Pancreas (tissue), 10 donors: ENCODE results near the gene ARMC12. TPM values are rescaled to one million over a fixed set of nuclear protein-coding genes. Genes with fewer than 3 reads are reported as not detected.
A peak's percentile ranks its signal among the peaks of the same experiment; 100 is the strongest.

Experiments
- ATAC-seq, 4 donors: fragments of 200-7000 bp; cut with Tn5 transposase; one replicate each; pipeline versions ENCODE4 v1.8.0 to v1.9.1; 2020; ENCODE audit warnings: mild to moderate bottlenecking in 4 of 4, moderate library complexity in 4 of 4
- DNase-seq, 6 donors: peaks; one replicate each; pipeline ENCODE4 v3.0.0-alpha.2; 2020
- FAIRE-seq: peaks from 2 replicates; lab custom pipeline; 2012; peaks lifted over from hg19 to GRCh38; lab: Jason Lieb, UNC
- H3K27ac ChIP-seq, 4 donors: fragments of 200-600 bp; sonication (generic); 1 replicate in 3 of 4; 2 replicates in 1 of 4; pipeline versions ENCODE4 v1.5.0 to v1.8.0; 2020
- H3K27me3 ChIP-seq, 4 donors: fragments of 200-600 bp; one replicate each; pipeline ENCODE4 v1.8.0; 2021
- H3K36me3 ChIP-seq, 3 donors: fragments of 200-600 bp; sonication (generic) in 1 of 3; one replicate each; pipeline versions ENCODE4 v1.5.0 to v1.8.0; 2020 to 2021
- H3K4me1 ChIP-seq, 3 donors: fragments of 200-600 bp; one replicate each; pipeline ENCODE4 v1.8.0; 2021
- H3K4me3 ChIP-seq, 4 donors: fragments of 200-600 bp; sonication (generic) in 2 of 4; one replicate each; pipeline versions ENCODE4 v1.5.0 to v1.8.0; 2020 to 2021
- H3K9me3 ChIP-seq, 4 donors: fragments of 200-600 bp; one replicate each; pipeline ENCODE4 v1.8.0; 2021
- WGBS, 2 donors: extraction: QIAGEN DNeasy Blood & Tissue Kit; methylation state at CpG; one replicate each; pipeline ENCODE4 v1.1.7; 2013; 5-methylcytosine and 5-hydroxymethylcytosine counted together
- intact Hi-C, 3 donors: fragments of 100-400 bp; cut with DNase I; formaldehyde crosslinking; loops; one replicate each; pipeline versions ENCODE4 v1.11.1 to v1.14.2; 2022
- polyA plus RNA-seq, 2 donors: library from polyadenylated mRNA; stranded (reverse); fragments of 200-250 nt; gene quantifications; one replicate each; pipeline ENCODE4 v1.2.3, GENCODE V29; 2013
- total RNA-seq, 6 donors: library from RNA; stranded (reverse); fragmentation: NEBNext Ultra II Directional in 4 of 6; extraction: Animal tissue kit (Norgen Biotek cat#: 25700) in 4 of 6; gene quantifications; one replicate each; pipeline versions ENCODE4 v1.2.1 to v1.2.4, GENCODE V29; 2021 to 2023
- TF ChIP-seq, protein P1 (sequence below), 4 donors: fragments of 200-600 bp; sonication (generic) in 3 of 4; IDR thresholded peaks; one replicate each; pipeline versions ENCODE4 v1.5.0 to v1.8.0; 2021; ENCODE audit warnings: antibody characterized with exemption in 4 of 4
- donor health status: healthy with polysubstance abuse.
- donor health status: DM: no; HTN: no; CAD: no; lungs with moderate emphysema.
- donor health status: DM: no; HTN: no; CAD: no.
- donor health status: control.
- donor health status: control.
- donor health status: Bipolar disorder and iron deficiency.
- donor health status: DM: yes; HTN: yes; CAD: no.
- donor health status: DM: no; HTN: no; CAD: no.
- donor health status: DM: no; HTN: no; CAD: no.
- donor health status: DM: yes; HTN: yes; CAD: no.

ARMC12 gene
- total and polyA plus RNA-seq, 8 donors = 0.12 to 2.6 (median 0.57) TPM

DNA sequence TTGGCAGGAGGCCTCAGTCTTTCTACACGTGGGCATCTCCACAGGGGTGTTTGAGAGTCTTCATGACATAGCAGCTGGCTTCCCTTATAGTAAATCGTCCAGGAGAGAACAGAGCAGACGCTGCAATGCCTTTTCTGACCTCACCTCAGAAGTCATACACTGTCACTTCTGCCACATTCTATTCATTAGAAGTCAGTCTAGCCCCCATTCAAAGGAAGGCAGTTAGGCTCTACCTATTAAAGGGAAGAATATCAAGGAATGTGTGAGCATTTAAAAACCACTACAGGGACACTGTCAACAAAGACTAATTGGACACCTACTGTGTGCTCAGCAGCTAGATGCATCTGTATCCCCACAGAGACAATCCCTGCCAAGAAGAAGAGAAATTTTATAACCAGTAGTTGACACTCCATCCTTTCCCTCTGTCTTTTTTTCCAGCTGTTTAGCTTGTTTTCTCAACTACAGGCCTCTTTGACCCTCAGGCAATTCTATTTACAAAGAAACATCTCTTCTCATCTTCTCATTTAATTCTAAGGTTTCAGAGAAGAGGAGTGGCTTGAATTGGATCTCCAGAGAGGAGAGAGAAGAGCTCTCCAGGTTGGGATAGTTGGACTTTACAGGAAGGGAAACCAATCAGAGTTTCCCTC lies 18.6 kb downstream of the ARMC12 start:
- Histone ChIP-seq H3K4me1 (peaks cover 0 to 5% (median 0%) of the 10 kb centered on the region in 3 donors), H3K36me3 (no peaks in the 10 kb centered on the region), H3K27ac (peak overlapping the region in 2 of 4 donors; percentile 31 to 58), H3K4me3 (no peak overlapping the region), H3K9me3 (no peaks in the 10 kb centered on the region), H3K27me3 (no peaks in the 10 kb centered on the region)
- FAIRE-seq = no peak
- 57 to 61% methylated on average over 3 of the region's 3 CpGs for WGBS, 2 donors
- intact Hi-C loops = no loop called here
- TF ChIP-seq, protein P1, sequence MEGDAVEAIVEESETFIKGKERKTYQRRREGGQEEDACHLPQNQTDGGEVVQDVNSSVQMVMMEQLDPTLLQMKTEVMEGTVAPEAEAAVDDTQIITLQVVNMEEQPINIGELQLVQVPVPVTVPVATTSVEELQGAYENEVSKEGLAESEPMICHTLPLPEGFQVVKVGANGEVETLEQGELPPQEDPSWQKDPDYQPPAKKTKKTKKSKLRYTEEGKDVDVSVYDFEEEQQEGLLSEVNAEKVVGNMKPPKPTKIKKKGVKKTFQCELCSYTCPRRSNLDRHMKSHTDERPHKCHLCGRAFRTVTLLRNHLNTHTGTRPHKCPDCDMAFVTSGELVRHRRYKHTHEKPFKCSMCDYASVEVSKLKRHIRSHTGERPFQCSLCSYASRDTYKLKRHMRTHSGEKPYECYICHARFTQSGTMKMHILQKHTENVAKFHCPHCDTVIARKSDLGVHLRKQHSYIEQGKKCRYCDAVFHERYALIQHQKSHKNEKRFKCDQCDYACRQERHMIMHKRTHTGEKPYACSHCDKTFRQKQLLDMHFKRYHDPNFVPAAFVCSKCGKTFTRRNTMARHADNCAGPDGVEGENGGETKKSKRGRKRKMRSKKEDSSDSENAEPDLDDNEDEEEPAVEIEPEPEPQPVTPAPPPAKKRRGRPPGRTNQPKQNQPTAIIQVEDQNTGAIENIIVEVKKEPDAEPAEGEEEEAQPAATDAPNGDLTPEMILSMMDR (IDR thresholded peaks at IDR 0.05) = no peak
- no peak for DNase-seq
- peak; percentile 18 to 44 (median 24) for ATAC-seq

DNA sequence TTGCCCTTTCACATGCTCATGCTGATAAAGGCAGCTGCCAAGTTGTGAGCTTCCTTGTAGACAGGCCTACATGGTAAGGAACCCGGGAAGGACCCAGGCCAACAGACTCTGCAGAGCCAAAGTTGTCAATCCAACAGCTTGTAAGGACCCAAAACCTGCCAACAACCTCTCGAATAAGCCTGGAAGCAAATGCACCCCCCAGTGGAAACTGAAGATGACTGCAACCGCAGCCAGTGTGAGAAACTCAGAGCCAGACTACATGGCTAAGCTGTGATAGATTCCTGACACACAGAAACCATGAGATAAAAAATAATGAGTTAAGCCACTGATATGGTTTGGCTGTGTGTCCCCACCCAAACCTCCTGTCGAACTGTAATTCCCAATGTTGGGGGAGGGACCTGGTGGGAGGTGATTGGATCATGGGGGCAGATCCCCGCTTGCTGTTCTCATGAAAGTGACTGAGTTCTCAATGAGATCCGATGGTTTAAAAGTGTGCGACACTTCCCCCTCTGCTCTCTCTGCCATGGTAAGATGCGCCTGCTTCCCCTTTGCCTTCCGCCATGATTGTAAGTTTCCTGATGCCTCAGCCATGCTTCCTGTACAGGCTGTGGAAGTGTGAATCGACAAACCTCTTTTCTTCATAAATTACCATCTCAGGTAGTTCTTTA lies 20.8 kb downstream of the ARMC12 start:
- 55 to 57% methylated on average over 10 of the region's 10 CpGs for WGBS, 2 donors
- H3K36me3 ChIP-seq = no peaks in the 10 kb centered on the region
- TF ChIP-seq, protein P1 (IDR thresholded peaks at IDR 0.05) = peak in 1 of 4 donors; percentile 10
- peak in 1 of 6 donors; percentile 19 for DNase-seq
- H3K27me3 ChIP-seq = no peaks in the 10 kb centered on the region
- intact Hi-C loops = no loop called here
- H3K9me3 ChIP-seq = no peaks in the 10 kb centered on the region
- no peak overlapping the region for H3K27ac ChIP-seq
- ATAC-seq = peak in 3 of 4 donors; percentile 8 to 58 (median 27)
- no peak overlapping the region for H3K4me3 ChIP-seq
- H3K4me1 ChIP-seq = peaks cover 0 to 5% (median 0%) of the 10 kb centered on the region in 3 donors
- no peak for FAIRE-seq

DNA sequence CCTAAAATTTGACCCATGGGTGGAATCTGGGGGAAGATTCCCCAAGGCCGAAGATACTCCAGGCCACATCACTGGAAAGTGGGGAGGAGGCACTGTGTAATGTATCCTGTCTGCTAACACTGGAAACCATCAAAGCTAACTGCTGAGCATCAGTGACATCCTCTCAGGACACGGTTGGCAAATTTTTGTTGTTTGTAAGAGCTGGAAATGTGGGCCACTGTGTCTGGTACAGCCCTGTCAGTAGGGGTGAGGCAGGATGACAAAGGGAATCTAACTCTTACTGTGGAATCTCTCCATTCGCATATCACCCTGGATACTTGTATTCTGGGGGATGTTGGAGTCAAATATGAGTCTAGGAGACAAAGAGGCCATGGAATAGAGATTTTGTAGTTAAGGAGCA lies 22.6 kb downstream of the ARMC12 start:
- H3K27ac ChIP-seq = no peak overlapping the region
- H3K4me1 ChIP-seq = peaks cover 0 to 3% (median 0%) of the 10 kb centered on the region in 3 donors
- DNase-seq (no peak), FAIRE-seq (no peak), ATAC-seq (no peak)
- no peak overlapping the region for H3K4me3 ChIP-seq
- 77 to 78% methylated on average over 3 of the region's 3 CpGs for WGBS, 2 donors
- TF ChIP-seq, protein P1 (IDR thresholded peaks at IDR 0.05) = no peak
- no peaks in the 10 kb centered on the region for H3K27me3 ChIP-seq
- H3K9me3 ChIP-seq = no peaks in the 10 kb centered on the region
- no peaks in the 10 kb centered on the region for H3K36me3 ChIP-seq
- intact Hi-C loops = no loop called here

DNA sequence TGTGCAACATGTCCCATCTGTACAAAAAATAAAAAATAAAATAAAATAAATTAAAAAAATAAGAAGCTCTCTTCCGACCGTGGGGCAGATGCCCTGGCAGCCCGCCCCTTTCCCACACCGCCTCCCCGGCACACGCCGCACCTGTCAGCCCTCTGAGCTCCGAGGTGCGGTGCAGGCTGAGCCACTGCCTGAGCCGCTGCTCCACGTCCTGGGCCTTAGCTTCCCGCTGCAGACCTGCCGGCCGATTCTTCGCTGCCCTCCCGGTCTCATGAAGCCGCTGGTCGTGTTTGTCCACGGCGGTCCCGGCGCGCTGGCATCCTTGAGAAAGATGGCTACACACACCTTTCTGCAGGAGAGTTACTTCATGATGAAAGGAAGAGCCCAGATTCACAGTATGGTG lies 28.9 kb downstream of the ARMC12 start:
- Histone ChIP-seq H3K9me3 (no peaks in the 10 kb centered on the region), H3K36me3 (no peaks in the 10 kb centered on the region), H3K27me3 (no peaks in the 10 kb centered on the region), H3K4me1 (no peaks in the 10 kb centered on the region), H3K4me3 (no peak overlapping the region), H3K27ac (no peak overlapping the region)
- TF ChIP-seq, protein P1 (IDR thresholded peaks at IDR 0.05) = no peak
- 61 to 83% methylated on average over 23 of the region's 23 CpGs for WGBS, 2 donors
- DNase-seq (no peak), FAIRE-seq (no peak), ATAC-seq (no peak)
- intact Hi-C loops = no loop called here

DNA sequence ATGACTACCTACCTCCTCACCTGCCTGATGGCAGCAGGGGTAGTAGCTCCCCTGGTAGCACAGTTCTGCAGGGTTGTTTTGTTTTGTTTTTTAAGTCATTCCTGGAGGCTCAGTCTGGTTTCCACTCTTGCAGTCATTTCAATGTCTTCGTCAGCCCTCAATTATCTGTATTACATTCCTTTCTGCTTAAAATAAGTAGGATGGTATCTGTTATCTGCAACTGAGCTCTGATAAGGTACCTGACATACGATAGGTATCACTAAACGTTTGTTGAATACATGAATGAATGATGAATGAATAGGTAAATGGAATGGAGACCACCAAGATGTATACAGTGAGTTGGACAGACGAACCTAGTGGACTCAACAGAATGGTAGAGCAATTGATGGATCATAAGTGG lies 32.4 kb downstream of the ARMC12 start:
- ATAC-seq (no peak), FAIRE-seq (no peak), DNase-seq (no peak)
- no peaks in the 10 kb centered on the region for H3K27me3 ChIP-seq
- intact Hi-C loops = no loop called here
- no peaks in the 10 kb centered on the region for H3K36me3 ChIP-seq
- no peaks in the 10 kb centered on the region for H3K9me3 ChIP-seq
- WGBS, 2 donors = 59 to 62% methylated on average over 4 of the region's 4 CpGs
- no peak overlapping the region for H3K27ac ChIP-seq
- no peak overlapping the region for H3K4me3 ChIP-seq
- TF ChIP-seq, protein P1 (IDR thresholded peaks at IDR 0.05) = no peak
- no peaks in the 10 kb centered on the region for H3K4me1 ChIP-seq
